ENCODE data around the gene BICDL2. TPM values are rescaled to one million over a fixed set of nuclear protein-coding genes. Genes with fewer than 3 reads are reported as not detected.
A peak's percentile ranks its signal among the peaks of the same experiment; 100 is the strongest.

The BICDL2 gene
- total RNA-seq, 1 donor from 2014 or later, result 16.3 TPM

- peak; percentile 63 for ATAC-seq
Observed at GRCh38 chr16:3020247-3020603, 16.5 kb downstream of the BICDL2 start, which contains the start of gene TNFRSF12A. Gene TNFRSF12A (plus strand): TSS chr16:3020368. CDS start chr16:3020398, 30 bp downstream.

GRCh38 chr16:3019594-3020246 lies 17.0 kb downstream of the BICDL2 start:
- Histone ChIP-seq H3K4me3 (peak overlapping the region; percentile 68), H3K27ac (no peak overlapping the region), H3K27me3 (peaks cover 12% of the 10 kb centered on the region), H3K4me1 (peaks cover 45% of the 10 kb centered on the region), H3K9me3 (no peaks in the 10 kb centered on the region), H3K36me3 (no peaks in the 10 kb centered on the region)
- no peak for TF ChIP-seq CTCF (IDR thresholded peaks at IDR 0.05)
- intact Hi-C loops (cut with DNase I), result no loop called here
- DNase-seq, result no peak
- no peak for ATAC-seq

More at GRCh38 chr16:3020247-3020603, 16.5 kb downstream of the BICDL2 start, which contains the start of gene TNFRSF12A:
- peak; percentile 91 for DNase-seq
- Histone ChIP-seq H3K36me3 (no peaks in the 10 kb centered on the region), H3K9me3 (no peaks in the 10 kb centered on the region), H3K4me3 (peak within 1 kb of the TSS; percentile 68), H3K4me1 (peaks cover 49% of the 10 kb centered on the region), H3K27ac (peak within 1 kb of the TSS; percentile 91), H3K27me3 (peaks cover 12% of the 10 kb centered on the region)
- intact Hi-C loops (cut with DNase I), result no loop called here
- no peak for TF ChIP-seq CTCF (IDR thresholded peaks at IDR 0.05)

GRCh38 chr16:3017794-3018506 lies 18.8 kb downstream of the BICDL2 start, which contains the start of gene CLDN6:
Gene CLDN6 (minus strand): TSS chr16:3018183. CDS start chr16:3016021, 2,162 bp downstream.
- Histone ChIP-seq H3K4me1 (peaks cover 35% of the 10 kb centered on the region), H3K9me3 (no peaks in the 10 kb centered on the region), H3K27me3 (peaks cover 19% of the 10 kb centered on the region), H3K27ac (no peak within 1 kb of the TSS), H3K4me3 (no peak within 1 kb of the TSS), H3K36me3 (no peaks in the 10 kb centered on the region)
- TF ChIP-seq CTCF (IDR thresholded peaks at IDR 0.05), result peak; percentile 30
- DNase-seq (no peak), ATAC-seq (no peak)
- intact Hi-C loops (cut with DNase I), result no loop called here

- Histone ChIP-seq H3K4me3 (no peak overlapping the region), H3K4me1 (peaks cover 29% of the 10 kb centered on the region), H3K9me3 (no peaks in the 10 kb centered on the region), H3K36me3 (no peaks in the 10 kb centered on the region), H3K27me3 (peaks cover 19% of the 10 kb centered on the region), H3K27ac (no peak overlapping the region)
- intact Hi-C loops (cut with DNase I), result no loop called here
- DNase-seq (no peak), ATAC-seq (no peak)
- TF ChIP-seq CTCF (IDR thresholded peaks at IDR 0.05), result no peak
Observed at GRCh38 chr16:3017344-3017743, 19.4 kb downstream of the BICDL2 start.

GRCh38 chr16:3015865-3016521 lies 20.8 kb downstream of the BICDL2 start:
- intact Hi-C loops (cut with DNase I), result no loop called here

More at GRCh38 chr16:3015865-3016521, 20.8 kb downstream of the BICDL2 start:
- H3K4me3 ChIP-seq, result no peak overlapping the region
- no peaks in the 10 kb centered on the region for H3K36me3 ChIP-seq
- no peaks in the 10 kb centered on the region for H3K9me3 ChIP-seq
- peaks cover 16% of the 10 kb centered on the region for H3K4me1 ChIP-seq
- TF ChIP-seq CTCF (IDR thresholded peaks at IDR 0.05), result no peak
- no peak overlapping the region for H3K27ac ChIP-seq
- ATAC-seq (no peak), DNase-seq (no peak)
- peaks cover 26% of the 10 kb centered on the region for H3K27me3 ChIP-seq
